RWPE1 (cell line): ENCODE data around the gene IRF4.

Experiments used
- CTCF ChIA-PET: fragments of 350-600 bp; sonication (Branson Sonifier 250); formaldehyde crosslinking; extraction: SDS; loops from one replicate; lab custom pipeline; 2021; lab: Yijun Ruan, JAX
- POLR2A ChIA-PET: fragments of 400-600 bp; formaldehyde crosslinking; extraction: SDS; loops from one replicate; lab custom pipeline; 2020; ENCODE audit warnings: antibody characterized with exemption; ENCODE audit not compliant: low non-redundant PET; lab: Yijun Ruan, JAX
- DNase-seq: peaks from one replicate; pipeline ENCODE4 v3.0.0; 2012; ENCODE audit warnings: low spot score
- H3K27ac ChIP-seq: fragments of 450-650 bp; 2 replicates; pipeline ENCODE4 v1.5.1; 2017
- TF ChIP-seq, protein P1 (sequence below): fragments of 450-650 bp; conservative IDR thresholded peaks from 2 replicates; pipeline ENCODE4 v1.5.1; 2017; ENCODE audit warnings: low read depth, mild to moderate bottlenecking

Gene IRF4

DNA sequence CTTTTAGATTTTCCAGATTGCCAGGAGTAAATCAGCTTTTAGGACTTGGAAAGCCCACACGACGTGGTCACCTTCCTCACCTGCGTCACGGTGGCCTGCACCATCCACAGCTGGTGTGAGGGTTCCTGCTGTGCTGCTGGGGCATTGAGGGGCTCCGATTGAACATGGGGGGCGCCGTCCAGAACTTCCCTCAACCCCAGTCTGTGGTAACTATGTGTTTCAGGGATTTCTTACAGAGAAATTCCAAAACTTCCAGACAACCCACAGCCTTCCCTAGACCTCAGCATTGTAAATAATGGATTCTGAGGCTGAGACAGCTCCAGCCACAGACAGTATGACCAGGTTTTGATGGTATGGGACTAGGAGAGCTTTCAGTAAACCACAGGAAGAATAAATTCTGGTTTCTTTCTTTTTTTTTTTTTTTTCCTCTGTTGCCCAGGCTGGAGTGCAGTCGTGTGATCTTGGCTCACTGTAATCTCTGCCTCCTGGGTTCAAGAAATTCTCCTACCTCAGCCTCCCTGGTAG lies 46.7 kb upstream of the IRF4 start:
- ChIA-PET POLR2A (no interaction called here), CTCF (interaction anchor here (0.7 kb wide), 2 partner anchors 271 to 818 kb away, joined by 3 read pairs; no protein-coding TSS in a partner anchor)
- no peak for DNase-seq
- TF ChIP-seq, protein P1, sequence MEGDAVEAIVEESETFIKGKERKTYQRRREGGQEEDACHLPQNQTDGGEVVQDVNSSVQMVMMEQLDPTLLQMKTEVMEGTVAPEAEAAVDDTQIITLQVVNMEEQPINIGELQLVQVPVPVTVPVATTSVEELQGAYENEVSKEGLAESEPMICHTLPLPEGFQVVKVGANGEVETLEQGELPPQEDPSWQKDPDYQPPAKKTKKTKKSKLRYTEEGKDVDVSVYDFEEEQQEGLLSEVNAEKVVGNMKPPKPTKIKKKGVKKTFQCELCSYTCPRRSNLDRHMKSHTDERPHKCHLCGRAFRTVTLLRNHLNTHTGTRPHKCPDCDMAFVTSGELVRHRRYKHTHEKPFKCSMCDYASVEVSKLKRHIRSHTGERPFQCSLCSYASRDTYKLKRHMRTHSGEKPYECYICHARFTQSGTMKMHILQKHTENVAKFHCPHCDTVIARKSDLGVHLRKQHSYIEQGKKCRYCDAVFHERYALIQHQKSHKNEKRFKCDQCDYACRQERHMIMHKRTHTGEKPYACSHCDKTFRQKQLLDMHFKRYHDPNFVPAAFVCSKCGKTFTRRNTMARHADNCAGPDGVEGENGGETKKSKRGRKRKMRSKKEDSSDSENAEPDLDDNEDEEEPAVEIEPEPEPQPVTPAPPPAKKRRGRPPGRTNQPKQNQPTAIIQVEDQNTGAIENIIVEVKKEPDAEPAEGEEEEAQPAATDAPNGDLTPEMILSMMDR = no peak
- no peak overlapping the region for H3K27ac ChIP-seq

- H3K27ac ChIP-seq = no peak overlapping the region
- POLR2A ChIA-PET = no interaction called here
- CTCF ChIA-PET = no interaction called here
- no peak for DNase-seq
- TF ChIP-seq, protein P1 = no peak
These were observed 45.7 kb upstream of the IRF4 start for GRCh38 chr6:345747-346385.

- ChIA-PET CTCF (no interaction called here), POLR2A (no interaction called here)
- TF ChIP-seq, protein P1 = no peak
- DNase-seq = no peak
- H3K27ac ChIP-seq = no peak overlapping the region
These were observed 45.0 kb upstream of the IRF4 start for GRCh38 chr6:346386-347030.

- POLR2A ChIA-PET = no interaction called here
- DNase-seq = no peak
- no peak overlapping the region for H3K27ac ChIP-seq
- TF ChIP-seq, protein P1 = no peak
- CTCF ChIA-PET = interaction anchor here (0.6 kb wide), 1 partner anchor 178 kb away, joined by 4 read pairs; no protein-coding TSS in a partner anchor
These were observed 44.3 kb upstream of the IRF4 start for GRCh38 chr6:347232-347631.

- no peak for DNase-seq
- no peak overlapping the region for H3K27ac ChIP-seq
- TF ChIP-seq, protein P1 = no peak
- CTCF ChIA-PET = no interaction called here
- POLR2A ChIA-PET = no interaction called here
These were observed 43.3 kb upstream of the IRF4 start for GRCh38 chr6:347951-348859.

- ChIA-PET CTCF (no interaction called here), POLR2A (no interaction called here)
- no peak for DNase-seq
- TF ChIP-seq, protein P1 = no peak
- no peak overlapping the region for H3K27ac ChIP-seq
These were observed 42.6 kb upstream of the IRF4 start for GRCh38 chr6:348860-349396.
